Panc1 (cell line): ENCODE data around the gene LDHB. TPM values are rescaled to one million over a fixed set of nuclear protein-coding genes. Genes with fewer than 3 reads are reported as not detected.

Source experiments
- ATAC-seq: fragments of 200-7000 bp; cut with Tn5 transposase; 2 replicates; pipeline ENCODE4 v1.9.1; 2020; ENCODE audit warnings: mild to moderate bottlenecking, moderate library complexity
- BruUV-seq: library from RNA; stranded (reverse); fragments of 400-500 nt; replicated peaks from 2 replicates; lab custom pipeline; 2021; lab: Mats Ljungman, UMichigan
- CTCF ChIA-PET: fragments of 300-600 bp; sonication (Branson Sonifier 250); formaldehyde crosslinking; loops from one replicate; lab custom pipeline; 2022; ENCODE audit warnings: antibody characterized with exemption; lab: Charles Lee
- POLR2A ChIA-PET: fragments of 300-600 bp; sonication (Branson Sonifier 250); formaldehyde crosslinking; loops from one replicate; lab custom pipeline; 2022; ENCODE audit warnings: antibody characterized with exemption; lab: Charles Lee
- DNase-seq: peaks from one replicate; pipeline ENCODE4 v3.0.0-alpha.2; 2010; ENCODE audit warnings: low read depth, low spot score
- H3K27ac ChIP-seq: 2 replicates; pipeline ENCODE4 v1.5.1; 2011; ENCODE audit warnings: mild to moderate bottlenecking, low read length, inconsistent platforms
- H3K27me3 ChIP-seq: fragments of 200-500 bp; sonication (Bioruptor generic); 2 replicates; pipeline ENCODE4 v1.6.0; 2014; ENCODE audit warnings: low read length, inconsistent platforms; ENCODE audit not compliant: control insufficient read depth, insufficient read depth
- H3K36me3 ChIP-seq: fragments of 200-500 bp; sonication (Bioruptor generic); 2 replicates; pipeline ENCODE4 v1.5.1; 2014; ENCODE audit warnings: inconsistent platforms, mild to moderate bottlenecking, low read length, moderate library complexity; ENCODE audit not compliant: control insufficient read depth, insufficient read depth
- H3K4me1 ChIP-seq: 2 replicates; pipeline ENCODE4 v1.5.1; 2011; ENCODE audit warnings: inconsistent platforms, mild to moderate bottlenecking, low read length, moderate library complexity; ENCODE audit not compliant: control insufficient read depth, insufficient read depth
- H3K4me3 ChIP-seq, 2 experiments: 2 replicates each; pipeline ENCODE4 v1.5.1; 2011 to 2012; ENCODE audit warnings: low read depth in 2 of 2, low read length in 2 of 2, mild to moderate bottlenecking in 2 of 2, inconsistent platforms in 1 of 2, moderate library complexity in 1 of 2
- H3K9me3 ChIP-seq: fragments of 200-500 bp; sonication (Bioruptor generic); 2 replicates; pipeline ENCODE4 v1.5.1; 2014; ENCODE audit warnings: low read depth, mild to moderate bottlenecking, inconsistent platforms, low read length, moderate library complexity; ENCODE audit not compliant: control insufficient read depth, insufficient read depth
- POLR2AphosphoS5 ChIP-seq: IDR thresholded peaks from 2 replicates; pipeline ENCODE4 v1.6.1; 2012; ENCODE audit warnings: mild to moderate bottlenecking, low read depth, low read length, moderate library complexity
- REST ChIP-seq, 2 experiments: IDR thresholded peaks; 2 replicates each; pipeline ENCODE4 v1.6.1; 2011 to 2012; ENCODE audit warnings: low read depth in 2 of 2, control low read depth in 1 of 2, low read length in 1 of 2, mild to moderate bottlenecking in 1 of 2, moderate library complexity in 1 of 2; ENCODE audit not compliant: insufficient read depth in 1 of 2
- SIN3A ChIP-seq: IDR thresholded peaks from 2 replicates; pipeline ENCODE4 v1.6.1; 2012; ENCODE audit warnings: low read depth, mild to moderate bottlenecking, low read length, moderate library complexity, borderline replicate concordance; ENCODE audit not compliant: insufficient read depth
- TCF7L2 ChIP-seq: IDR thresholded peaks from 2 replicates; pipeline ENCODE4 v1.6.1; 2011; ENCODE audit warnings: mild to moderate bottlenecking, low read depth, low read length, inconsistent platforms
- in situ Hi-C: cut with HindIII; loops from 2 replicates; pipeline ENCODE4 v1.10.0; 2016; ENCODE audit warnings: low sequenced_read_pairs, low pct_unique_long_range_greater_than_20kb
- intact Hi-C: fragments of 100-400 bp; cut with micrococcal nuclease; formaldehyde crosslinking; loops from one replicate; pipeline ENCODE4 v1.10.0; 2022; ENCODE audit not compliant: unreplicated experiment
- total RNA-seq: library from RNA; stranded (reverse); gene quantifications from one replicate; pipeline ENCODE4 v1.2.1, GENCODE V29; 2021; ENCODE audit not compliant: unreplicated experiment
- TF ChIP-seq, protein P1 (sequence below): fragments of 450-650 bp; IDR thresholded peaks from 2 replicates; pipeline ENCODE4 v1.5.1; 2017; ENCODE audit warnings: mild to moderate bottlenecking

LDHB gene
- total RNA-seq, 1 experiment from 2014 or later: 552 TPM

DNA sequence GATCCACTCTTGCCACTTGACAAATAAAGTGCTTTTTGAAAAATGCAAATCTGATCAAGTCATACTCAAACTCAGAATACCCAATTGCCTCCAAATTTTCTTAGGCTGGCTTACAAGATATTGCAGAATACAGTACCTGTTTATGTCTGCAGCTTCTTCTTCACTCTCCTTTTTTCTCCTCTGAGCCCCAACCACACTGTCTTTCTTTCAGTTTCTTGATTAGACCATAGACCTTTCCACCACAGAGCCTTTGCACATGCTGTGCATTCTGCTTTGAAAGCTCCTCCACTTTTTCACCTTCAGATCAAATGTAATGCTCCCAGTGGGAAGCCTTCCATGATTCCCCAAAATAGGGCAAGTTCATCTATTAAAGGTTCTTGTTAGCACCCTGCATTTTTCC is 39.1 kb downstream of the LDHB start:
- Histone ChIP-seq H3K4me3 (no peak overlapping the region), H3K27ac (no peak overlapping the region), H3K36me3 (no peaks in the 10 kb centered on the region), H3K9me3 (no peaks in the 10 kb centered on the region), H3K27me3 (no peaks in the 10 kb centered on the region), H3K4me1 (no peaks in the 10 kb centered on the region)
- intact Hi-C loops: no loop called here
- DNase-seq: no peak
- no peak for TF ChIP-seq SIN3A
- in situ Hi-C loops: no loop called here
- ChIA-PET POLR2A (no interaction called here), CTCF (no interaction called here)
- ATAC-seq: no peak
- BruUV-seq: no TSS peak

- Histone ChIP-seq H3K36me3 (no peaks in the 10 kb centered on the region), H3K27ac (no peak overlapping the region), H3K27me3 (no peaks in the 10 kb centered on the region; the same call in 1 of the 2 replicates), H3K4me1 (no peaks in the 10 kb centered on the region), H3K4me3 (no peak overlapping the region), H3K9me3 (no peaks in the 10 kb centered on the region)
- BruUV-seq: no TSS peak
- intact Hi-C loops (no loop called here), in situ Hi-C loops (no loop called here)
- CTCF ChIA-PET: no interaction called here
- TF ChIP-seq TCF7L2 (no peak), REST (IDR thresholded peaks at IDR 0.05; ENCODE audit: insufficient read depth in 1 of 2, low read depth in 2 of 2, low read length in 1 of 2) (no peak), SIN3A (no peak), POLR2AphosphoS5 (no peak)
- TF ChIP-seq, protein P1, sequence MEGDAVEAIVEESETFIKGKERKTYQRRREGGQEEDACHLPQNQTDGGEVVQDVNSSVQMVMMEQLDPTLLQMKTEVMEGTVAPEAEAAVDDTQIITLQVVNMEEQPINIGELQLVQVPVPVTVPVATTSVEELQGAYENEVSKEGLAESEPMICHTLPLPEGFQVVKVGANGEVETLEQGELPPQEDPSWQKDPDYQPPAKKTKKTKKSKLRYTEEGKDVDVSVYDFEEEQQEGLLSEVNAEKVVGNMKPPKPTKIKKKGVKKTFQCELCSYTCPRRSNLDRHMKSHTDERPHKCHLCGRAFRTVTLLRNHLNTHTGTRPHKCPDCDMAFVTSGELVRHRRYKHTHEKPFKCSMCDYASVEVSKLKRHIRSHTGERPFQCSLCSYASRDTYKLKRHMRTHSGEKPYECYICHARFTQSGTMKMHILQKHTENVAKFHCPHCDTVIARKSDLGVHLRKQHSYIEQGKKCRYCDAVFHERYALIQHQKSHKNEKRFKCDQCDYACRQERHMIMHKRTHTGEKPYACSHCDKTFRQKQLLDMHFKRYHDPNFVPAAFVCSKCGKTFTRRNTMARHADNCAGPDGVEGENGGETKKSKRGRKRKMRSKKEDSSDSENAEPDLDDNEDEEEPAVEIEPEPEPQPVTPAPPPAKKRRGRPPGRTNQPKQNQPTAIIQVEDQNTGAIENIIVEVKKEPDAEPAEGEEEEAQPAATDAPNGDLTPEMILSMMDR: no peak
- POLR2A ChIA-PET: no interaction called here
- DNase-seq (no peak), ATAC-seq (no peak)
These were observed 40.6 kb downstream of the LDHB start for GRCh38 chr12:21617030-21617429.

DNA sequence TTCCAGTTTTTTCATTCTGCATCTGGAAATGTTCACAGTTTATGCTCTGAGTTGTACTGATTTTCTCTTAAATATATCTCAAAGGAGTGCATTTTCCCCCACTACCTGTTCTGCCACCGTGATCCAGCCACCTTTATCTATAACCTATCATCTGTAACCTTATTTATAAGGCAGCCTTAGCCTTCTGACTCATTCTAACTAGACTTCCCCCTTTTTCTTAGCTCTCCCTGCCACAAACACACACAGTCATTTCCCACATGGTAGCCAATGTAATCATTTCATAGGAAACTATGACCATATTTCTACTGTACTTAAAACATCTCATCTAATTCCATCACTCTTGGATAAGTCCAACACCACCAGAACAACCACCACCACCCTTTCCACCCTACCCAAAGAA is 42.2 kb downstream of the LDHB start:
- TF ChIP-seq SIN3A: no peak
- TF ChIP-seq TCF7L2: no peak
- TF ChIP-seq, protein P1: no peak
- no peak for TF ChIP-seq POLR2AphosphoS5
- no peak for TF ChIP-seq REST (IDR thresholded peaks at IDR 0.05; ENCODE audit: insufficient read depth in 1 of 2, low read depth in 2 of 2, low read length in 1 of 2)
- DNase-seq (no peak), ATAC-seq (no peak)
- ChIA-PET POLR2A (no interaction called here), CTCF (no interaction called here)
- H3K9me3 ChIP-seq: no peaks in the 10 kb centered on the region
- no peaks in the 10 kb centered on the region; the same call in 1 of the 2 replicates for H3K27me3 ChIP-seq
- no peak overlapping the region for H3K27ac ChIP-seq
- no peaks in the 10 kb centered on the region for H3K4me1 ChIP-seq
- H3K36me3 ChIP-seq: no peaks in the 10 kb centered on the region
- intact Hi-C loops (no loop called here), in situ Hi-C loops (no loop called here)
- BruUV-seq: no TSS peak
- no peak overlapping the region for H3K4me3 ChIP-seq
